Subcutaneous adipose tissue (tissue), 4 donors: ENCODE measurements around the gene CBLN3. TPM values are rescaled to one million over a fixed set of nuclear protein-coding genes. Genes with fewer than 3 reads are reported as not detected.

Experiments
- total RNA-seq, 4 donors: library from RNA; depleted of rRNA; stranded (reverse); fragments of >200 nt; gene quantifications; one replicate each; pipeline ENCODE4 v1.1.0, GENCODE V29; 2016
- TF ChIP-seq, protein P1 (sequence below): fragments of 450-650 bp; IDR thresholded peaks from one replicate; pipeline ENCODE4 v1.5.1; 2016; ENCODE audit warnings: low read depth, mild to moderate bottlenecking, control low read depth, antibody characterized with exemption, moderate library complexity

The CBLN3 gene
- total RNA-seq, 4 donors from 2014 or later = 2.7 to 6.4 (median 4.0) TPM

DNA sequence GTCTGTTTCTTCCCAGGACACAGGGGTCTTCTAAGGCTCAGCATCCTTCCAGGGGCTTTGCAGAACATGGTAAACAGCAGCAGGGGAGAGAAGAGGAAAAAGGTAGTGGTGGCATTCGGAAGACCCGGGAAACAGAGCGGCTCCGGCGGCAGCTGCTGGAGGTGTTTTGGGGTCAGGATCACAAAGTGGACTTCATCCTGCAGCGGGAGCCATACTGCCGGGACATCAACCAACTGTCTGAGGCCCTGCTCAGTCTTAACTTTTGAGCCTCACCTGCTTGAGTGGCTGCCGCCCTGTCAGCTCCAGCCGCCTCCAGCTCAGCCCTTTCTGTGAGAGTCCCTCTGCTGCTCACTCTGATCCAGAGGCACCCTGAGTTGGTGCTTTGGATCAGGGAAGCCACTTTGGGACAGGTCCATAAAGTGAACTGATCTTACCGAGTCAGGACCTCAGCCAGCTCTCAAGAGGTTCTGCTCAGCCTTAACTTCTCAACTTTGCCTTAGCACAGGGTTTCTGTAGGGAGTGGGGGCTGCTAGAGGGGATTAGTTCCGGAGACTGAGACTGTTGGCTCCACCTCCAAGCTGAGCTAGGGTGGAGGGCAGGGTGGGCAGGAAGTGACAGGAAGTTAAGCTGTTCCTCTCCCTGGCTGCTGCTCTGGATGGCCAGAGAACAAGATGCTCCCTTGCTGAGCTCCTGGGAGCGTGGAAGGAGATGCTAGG, 7.7 kb upstream of the CBLN3 start:
- TF ChIP-seq, protein P1, sequence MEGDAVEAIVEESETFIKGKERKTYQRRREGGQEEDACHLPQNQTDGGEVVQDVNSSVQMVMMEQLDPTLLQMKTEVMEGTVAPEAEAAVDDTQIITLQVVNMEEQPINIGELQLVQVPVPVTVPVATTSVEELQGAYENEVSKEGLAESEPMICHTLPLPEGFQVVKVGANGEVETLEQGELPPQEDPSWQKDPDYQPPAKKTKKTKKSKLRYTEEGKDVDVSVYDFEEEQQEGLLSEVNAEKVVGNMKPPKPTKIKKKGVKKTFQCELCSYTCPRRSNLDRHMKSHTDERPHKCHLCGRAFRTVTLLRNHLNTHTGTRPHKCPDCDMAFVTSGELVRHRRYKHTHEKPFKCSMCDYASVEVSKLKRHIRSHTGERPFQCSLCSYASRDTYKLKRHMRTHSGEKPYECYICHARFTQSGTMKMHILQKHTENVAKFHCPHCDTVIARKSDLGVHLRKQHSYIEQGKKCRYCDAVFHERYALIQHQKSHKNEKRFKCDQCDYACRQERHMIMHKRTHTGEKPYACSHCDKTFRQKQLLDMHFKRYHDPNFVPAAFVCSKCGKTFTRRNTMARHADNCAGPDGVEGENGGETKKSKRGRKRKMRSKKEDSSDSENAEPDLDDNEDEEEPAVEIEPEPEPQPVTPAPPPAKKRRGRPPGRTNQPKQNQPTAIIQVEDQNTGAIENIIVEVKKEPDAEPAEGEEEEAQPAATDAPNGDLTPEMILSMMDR = no peak

GRCh38 chr14:24436355-24437019, 7.0 kb upstream of the CBLN3 start:
- TF ChIP-seq, protein P1 = no peak

DNA sequence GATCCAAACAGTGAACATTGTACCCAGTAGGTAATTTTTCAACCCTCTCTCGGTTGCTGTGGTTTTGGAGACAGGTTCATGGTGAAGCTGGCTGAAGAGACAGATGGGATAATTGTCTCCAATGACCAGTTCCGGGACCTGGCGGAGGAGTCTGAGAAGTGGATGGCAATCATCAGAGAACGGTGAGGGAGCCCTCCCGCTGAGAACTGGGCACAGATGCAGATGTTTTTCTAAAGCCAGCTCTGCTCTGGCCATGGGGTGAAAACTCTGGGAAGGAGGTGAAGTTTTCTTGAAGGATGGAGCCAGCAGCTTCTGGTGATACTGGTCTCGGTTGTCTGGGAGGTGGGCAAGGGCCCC, 6.5 kb upstream of the CBLN3 start:
- TF ChIP-seq, protein P1 = no peak

GRCh38 chr14:24435192-24435810, 5.8 kb upstream of the CBLN3 start:
- TF ChIP-seq, protein P1 = no peak

DNA sequence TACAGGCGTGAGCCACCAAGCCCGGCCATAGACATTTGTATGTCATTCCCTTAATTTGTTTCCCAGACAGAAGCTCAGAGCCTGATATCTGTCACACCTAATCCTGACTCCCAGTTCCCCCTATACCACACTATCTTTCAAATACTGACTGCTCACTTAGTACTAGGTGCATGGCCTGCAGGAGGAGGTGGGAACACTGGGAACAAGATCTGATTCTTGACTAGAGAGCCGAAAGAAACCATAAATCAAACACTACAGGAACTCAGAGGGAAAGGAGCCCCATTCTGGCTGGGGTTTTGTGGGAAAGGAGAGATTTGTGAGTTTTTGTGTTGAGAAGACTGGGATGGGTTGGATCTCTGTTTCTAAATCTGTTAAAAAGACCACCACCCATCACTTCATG, 5.2 kb upstream of the CBLN3 start:
- TF ChIP-seq, protein P1 = no peak

DNA sequence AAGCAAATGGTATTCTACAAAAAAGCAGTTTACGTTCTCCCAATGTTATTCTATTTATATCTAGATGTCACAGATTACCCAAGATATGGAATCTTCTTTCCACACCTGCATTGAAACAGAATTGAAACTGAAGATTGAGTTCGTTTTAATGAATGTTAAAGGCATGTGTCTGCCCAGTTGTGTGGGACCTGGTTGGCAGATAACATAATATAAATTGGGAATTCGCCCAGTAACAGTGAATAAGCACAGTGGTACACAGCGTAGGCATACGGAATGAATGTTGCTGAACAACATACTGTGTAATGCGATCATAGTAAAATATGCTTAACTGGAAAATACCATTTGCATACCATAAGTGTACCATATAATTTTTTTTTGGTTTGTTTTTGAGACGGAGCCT, 4.6 kb upstream of the CBLN3 start:
- TF ChIP-seq, protein P1 = no peak
